ENCODE results near the gene MPL. TPM values are rescaled to one million over a fixed set of nuclear protein-coding genes. Genes with fewer than 3 reads are reported as not detected.

Gene MPL
- total and polyA plus RNA-seq, 11 donors: 0.11 to 0.98 (median 0.48) TPM; not detected in 1

- 89 to 98% (median 91%) methylated on average over 10 to 17 of the region's 17 CpGs for WGBS, 4 donors
- DNase-seq (no peak), ATAC-seq (no peak)
- Histone ChIP-seq H3K9me3 (no peaks in the 10 kb centered on the region), H3K4me3 (no peak overlapping the region), H3K36me3 (peaks cover 0 to 63% (median 9%) of the 10 kb centered on the region in 9 donors), H3K27me3 (no peaks in the 10 kb centered on the region), H3K4me1 (peaks cover 0 to 52% (median 16%) of the 10 kb centered on the region in 12 donors), H3K27ac (no peak overlapping the region)
- TF ChIP-seq POLR2A (IDR thresholded peaks at IDR 0.05): no peak
- TF ChIP-seq CTCF (IDR thresholded peaks at IDR 0.05): no peak
- intact Hi-C loops (cut with DNase I): no loop called here
Measured at GRCh38 chr1:43306688-43307457, 30.7 kb upstream of the MPL start.

- DNase-seq: no peak
- TF ChIP-seq CTCF (IDR thresholded peaks at IDR 0.05) (no peak), POLR2A (IDR thresholded peaks at IDR 0.05) (no peak)
- no peak for ATAC-seq
- Histone ChIP-seq H3K27ac (no peak overlapping the region), H3K4me3 (no peak overlapping the region), H3K36me3 (peaks cover 0 to 70% (median 9%) of the 10 kb centered on the region in 9 donors), H3K4me1 (peaks cover 0 to 46% (median 16%) of the 10 kb centered on the region in 12 donors), H3K9me3 (no peaks in the 10 kb centered on the region), H3K27me3 (no peaks in the 10 kb centered on the region)
- intact Hi-C loops (cut with DNase I): no loop called here
- WGBS, 4 donors: 95 to 97% (median 96%) methylated on average over 5 to 9 of the region's 9 CpGs
Measured at GRCh38 chr1:43307458-43308158, 30.0 kb upstream of the MPL start.

- ATAC-seq: no peak
- no peak overlapping the region for H3K4me3 ChIP-seq
- H3K27ac ChIP-seq: no peak overlapping the region
- no peak for TF ChIP-seq CTCF (IDR thresholded peaks at IDR 0.05)
- no peak for TF ChIP-seq POLR2A (IDR thresholded peaks at IDR 0.05)
- peaks cover 0 to 75% (median 9%) of the 10 kb centered on the region in 9 donors for H3K36me3 ChIP-seq
- no peaks in the 10 kb centered on the region for H3K9me3 ChIP-seq
- no peak for DNase-seq
- intact Hi-C loops (cut with DNase I): no loop called here
- no peaks in the 10 kb centered on the region for H3K27me3 ChIP-seq
- peaks cover 0 to 33% (median 6%) of the 10 kb centered on the region in 12 donors for H3K4me1 ChIP-seq
- WGBS, 4 donors: 93 to 95% (median 94%) methylated on average over 17 to 20 of the region's 20 CpGs
Measured at GRCh38 chr1:43308635-43309404, 28.8 kb upstream of the MPL start.
